HL-60/S4 treated with phorbol 12-myristate 13-acetate at 8.2 ng/mL for 4 days and 3 days (cell line): ENCODE results near the gene MAPK7.
"Not testable (repeated sequence)": the region's sequence is repeated elsewhere in the genome, so short reads cannot be mapped to it uniquely, and the experiment has no call there.

Source experiments
- in situ Hi-C: fragments of 300-500 bp; cut with MboI; formaldehyde crosslinking; loops from 2 replicates; pipeline ENCODE4 v1.15.0; 2022; ENCODE audit warnings: low sequenced_read_pairs

MAPK7 gene

DNA sequence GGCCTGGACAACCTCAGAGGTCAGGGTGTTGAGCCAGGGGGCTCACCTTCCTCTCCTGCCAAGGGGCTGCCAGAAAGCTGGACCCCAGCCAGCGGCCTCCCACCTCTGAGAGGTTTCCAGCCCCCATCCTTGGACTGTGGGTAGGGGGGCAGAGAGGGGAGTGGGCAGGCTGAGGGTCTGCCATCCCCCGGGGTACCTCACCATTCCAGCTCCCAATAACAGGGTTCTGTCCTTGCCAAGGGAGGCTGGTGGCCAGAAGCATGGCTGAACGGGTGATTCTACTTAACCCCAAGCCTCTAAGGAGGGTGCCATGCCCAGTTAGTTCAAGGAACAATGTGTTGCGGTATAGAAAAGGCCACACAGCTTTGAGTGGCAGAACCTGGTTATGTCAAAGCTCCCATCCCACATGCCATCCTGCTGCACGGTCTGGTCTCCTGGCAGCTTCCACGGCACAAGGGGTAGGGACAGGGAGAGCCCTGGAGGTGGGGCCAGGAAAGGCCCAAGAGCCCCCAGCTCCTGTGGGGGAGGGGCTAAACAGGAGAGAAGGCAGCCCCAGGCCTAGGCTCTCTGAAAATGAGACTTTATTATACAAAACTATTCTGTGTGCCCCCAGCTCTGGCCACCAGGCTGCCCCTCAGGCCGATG, 35.6 kb upstream of the MAPK7 start:
- in situ Hi-C loops = no loop called here

DNA sequence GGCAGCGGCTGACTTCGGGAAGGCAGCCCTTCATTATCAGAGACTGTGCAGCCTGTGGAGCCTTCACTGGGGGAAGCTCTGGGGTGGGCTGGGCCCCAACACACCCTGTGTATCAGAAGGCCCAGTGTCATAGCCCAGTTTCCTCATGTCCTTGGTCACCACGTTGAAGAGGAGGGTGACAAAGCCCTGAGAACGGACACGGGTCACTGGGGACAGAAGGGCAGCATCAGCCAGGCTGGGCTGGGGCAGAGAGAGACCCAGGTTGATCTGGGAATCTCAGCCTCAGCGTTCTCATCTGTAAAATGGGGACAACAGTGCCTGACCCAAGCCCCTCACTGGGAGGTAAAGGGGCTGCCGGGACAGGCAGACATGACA, 35.1 kb upstream of the MAPK7 start:
- in situ Hi-C loops = no loop called here

DNA sequence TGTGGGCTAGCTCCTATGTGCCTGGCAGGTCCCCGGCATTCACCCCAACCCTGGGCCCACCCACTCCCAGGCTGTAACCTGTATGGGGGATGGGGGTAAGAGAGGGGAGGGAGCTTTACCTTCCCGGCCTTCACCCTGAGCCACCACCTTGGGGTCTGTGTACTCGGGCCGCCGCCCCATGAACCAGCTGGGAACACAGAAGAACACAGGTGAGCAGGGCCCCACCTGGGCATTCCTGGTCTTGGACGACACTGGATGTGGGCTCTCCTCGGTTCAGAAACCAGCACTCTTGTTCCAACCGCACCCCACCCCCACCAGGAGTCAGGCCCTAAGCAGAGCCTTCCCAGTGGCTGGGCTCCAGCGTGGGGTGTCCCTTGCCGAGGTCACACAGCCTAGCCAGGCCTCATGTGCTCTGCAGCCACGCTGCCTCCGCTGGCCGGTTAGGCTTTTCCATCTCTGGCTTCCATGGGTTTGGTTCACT, 34.6 kb upstream of the MAPK7 start:
- in situ Hi-C loops = no loop called here

DNA sequence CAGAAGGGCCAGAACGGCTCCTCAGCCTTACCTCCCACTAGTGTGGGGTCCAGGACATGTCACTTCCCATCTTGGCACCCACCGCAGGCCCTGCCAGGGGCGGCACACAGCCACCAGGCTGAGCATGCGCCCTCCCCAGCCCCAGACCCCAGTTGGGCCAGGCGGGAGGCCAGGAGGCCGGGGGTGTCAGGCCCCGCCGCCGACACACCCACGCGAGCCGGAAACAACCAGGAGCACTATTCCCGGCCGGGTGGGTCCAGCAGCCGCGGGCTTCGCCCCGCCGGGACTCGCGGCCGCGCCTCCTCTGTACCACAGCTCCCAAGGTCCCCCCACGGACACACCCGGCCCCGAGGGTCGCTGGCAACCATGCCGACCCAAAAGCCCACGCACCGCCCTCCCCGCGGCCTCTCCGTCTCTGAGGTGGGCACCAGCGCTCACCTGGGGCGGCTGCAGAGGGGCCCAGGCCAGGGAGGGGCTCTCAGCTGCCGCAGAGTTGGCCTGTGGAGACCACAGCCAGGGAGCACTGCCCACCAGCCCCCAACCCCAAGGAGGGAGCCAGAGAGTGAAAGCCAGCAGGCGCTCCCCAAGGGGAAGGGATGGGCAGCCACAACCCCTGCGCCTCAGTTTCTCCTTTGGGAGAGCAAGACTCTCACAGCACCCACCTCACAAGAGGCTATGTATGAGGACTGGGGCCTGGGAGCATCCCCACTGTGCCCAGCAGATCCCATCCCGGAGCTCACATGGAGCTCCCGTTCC, 33.8 kb upstream of the MAPK7 start:
- in situ Hi-C loops = no loop called here

DNA sequence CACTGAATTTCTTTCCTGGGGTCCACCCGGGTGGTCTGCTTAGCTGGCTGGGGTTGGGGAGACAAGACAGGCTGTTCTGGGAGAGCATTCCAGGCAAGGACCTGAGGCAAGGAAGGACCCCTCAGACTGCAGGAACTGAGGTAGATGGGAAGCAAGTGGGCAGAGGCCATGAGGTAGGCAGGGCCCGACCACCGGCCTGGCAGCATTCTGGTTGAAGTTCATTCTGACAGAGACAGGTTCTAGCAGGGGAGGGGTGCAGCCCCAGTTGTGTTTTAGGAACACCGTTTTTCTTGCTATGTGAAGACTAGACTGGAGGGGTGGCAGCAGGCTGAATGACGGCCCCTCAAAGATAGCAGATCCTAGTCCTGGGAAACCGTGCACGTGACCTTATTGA, 33.2 kb upstream of the MAPK7 start:
- in situ Hi-C loops = no loop called here

DNA sequence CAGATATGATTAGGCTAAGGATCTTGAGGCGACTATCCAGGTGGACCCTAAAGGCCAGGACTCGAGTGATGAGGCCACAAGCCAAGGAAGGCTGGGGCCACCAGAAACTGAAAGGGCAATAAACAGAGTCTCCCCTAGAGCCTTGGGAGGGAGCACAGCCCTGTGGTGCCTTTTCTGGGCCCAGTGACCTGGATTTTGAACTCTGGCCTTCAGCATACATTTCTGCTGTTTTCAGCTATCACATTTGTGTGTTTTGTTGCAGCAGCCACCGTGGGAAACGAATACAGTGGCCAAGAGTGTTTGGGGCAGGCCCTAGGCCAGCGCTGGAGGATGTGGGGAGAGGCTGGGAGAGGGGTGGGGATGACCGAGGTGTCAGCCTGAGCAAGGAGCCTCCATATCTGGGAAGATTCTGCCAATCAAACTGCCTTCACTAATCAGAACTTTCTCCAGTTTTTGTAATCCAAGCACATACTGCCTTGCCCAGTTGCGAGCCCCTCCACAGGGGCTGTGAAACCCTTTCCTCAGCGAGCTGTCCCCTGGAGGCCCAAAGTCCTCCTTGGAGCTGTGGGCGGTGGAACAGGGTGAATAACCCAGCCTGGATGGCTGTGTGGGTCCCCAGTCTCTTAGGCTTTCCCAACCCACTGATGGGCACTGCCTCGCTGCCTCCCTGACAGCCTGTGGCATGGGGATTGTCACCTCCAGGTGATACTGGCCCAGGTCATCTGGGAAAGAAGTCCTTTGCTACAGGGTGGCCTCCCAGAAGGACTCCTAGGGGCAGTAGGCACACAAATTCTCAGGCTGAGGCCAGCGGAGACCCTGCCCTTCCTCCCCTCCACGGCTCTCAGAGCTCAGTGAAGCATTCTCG, 32.6 kb upstream of the MAPK7 start:
- in situ Hi-C loops = no loop called here

DNA sequence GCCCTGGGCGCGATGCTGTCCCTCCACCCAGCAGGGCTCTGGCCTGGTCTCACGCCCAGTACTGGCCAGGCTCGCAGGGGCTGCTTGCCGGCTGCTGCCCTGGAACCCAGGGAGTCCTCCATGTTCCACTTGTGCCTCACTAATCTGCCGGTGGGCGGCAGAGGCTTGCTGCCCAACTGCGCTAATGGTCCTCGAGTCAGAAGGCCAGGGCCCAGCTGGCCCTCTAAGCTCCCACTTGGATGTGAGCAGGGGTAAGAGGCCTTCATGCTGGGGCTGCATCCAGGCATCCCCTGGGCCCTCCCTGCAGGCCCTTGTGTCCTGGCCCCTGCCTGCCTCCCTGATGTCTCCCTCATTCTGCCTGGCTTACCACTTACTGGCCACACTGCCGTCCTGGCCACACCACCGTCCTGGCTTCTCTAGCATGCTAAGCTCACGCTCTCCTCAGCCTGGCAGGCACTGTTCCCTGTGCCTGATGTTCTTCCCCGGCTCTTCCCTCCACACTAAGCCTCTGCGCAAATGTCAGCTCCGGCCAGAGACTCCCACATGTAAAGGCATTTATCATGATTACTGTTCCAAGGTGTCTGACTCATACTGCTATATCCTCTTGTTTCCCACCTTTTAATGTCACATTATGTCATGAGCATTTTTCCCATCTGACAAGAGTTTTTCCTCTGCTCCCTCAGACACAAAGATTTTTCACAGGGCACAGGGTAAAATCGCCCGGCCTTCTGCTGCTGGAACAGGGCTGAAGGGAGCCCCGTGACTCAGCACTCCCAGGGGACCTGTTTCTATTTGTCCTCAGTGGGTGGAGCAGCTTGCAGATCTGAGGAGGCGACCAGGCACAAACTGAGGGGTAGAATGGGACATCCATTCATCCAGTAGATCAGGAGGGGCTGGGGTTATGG, 31.7 kb upstream of the MAPK7 start:
- in situ Hi-C loops = no loop called here

DNA sequence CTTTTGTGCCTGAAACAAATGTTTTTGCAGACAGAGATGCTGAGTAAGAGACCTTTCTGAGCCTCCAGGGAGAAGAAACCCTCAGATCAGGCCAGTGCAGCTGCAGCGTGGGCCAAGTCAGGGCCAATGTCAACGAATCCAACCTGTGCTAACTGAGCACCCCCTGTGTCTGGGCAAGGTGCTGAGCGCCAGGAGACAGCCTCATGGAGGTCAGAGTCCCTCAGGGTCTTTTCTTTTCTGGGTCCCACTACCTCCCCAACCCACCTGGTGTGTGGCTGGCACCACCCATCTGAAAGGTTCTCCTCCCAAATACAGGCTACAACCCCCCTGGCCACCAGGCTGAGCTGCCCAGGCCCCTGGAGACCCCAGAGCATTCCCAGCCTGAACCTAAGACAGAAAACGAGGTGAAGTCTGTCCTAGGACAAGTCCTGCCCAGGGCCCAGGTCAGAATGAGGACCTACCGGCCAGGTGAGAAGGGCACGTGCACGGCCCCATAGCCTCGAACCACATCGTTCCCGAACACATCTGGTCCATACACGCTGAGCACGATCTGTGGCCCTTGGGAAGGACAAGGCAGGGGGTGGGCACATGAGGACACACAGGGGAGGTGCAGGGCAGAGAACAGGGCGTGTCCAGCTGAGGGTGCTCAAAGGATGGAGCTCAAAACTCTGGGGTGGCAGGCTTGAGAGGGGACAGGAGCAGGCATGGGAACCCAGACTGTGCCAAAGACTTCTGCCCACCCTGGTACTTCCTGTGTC, 30.8 kb upstream of the MAPK7 start:
- in situ Hi-C loops = no loop called here

DNA sequence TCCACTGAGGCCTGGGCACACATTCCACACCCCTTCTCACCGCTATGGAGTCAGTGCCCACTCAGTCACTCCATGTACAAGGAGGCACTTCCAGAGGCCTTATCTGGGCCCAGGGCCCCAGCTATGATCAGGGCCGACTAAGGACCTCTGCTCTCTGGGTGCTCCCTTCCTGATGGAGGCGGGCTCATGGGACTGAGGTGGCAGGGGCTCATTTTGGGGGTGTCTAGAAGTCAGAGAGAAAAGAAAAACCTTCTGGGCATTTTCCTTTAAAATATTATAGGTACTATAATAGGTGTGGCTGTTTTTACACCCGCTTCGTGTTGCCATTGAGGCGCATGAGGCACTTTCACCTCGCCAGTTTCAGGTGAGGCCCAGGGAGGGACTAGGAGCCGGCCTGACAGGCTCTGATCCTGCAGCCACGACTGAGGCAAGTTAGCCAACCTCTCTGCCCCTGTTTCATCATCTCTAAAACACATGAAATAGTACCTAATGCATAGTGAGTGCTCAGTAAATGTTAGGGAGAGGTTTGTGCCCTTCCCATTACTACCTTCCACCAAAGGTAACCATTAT, 30.1 kb upstream of the MAPK7 start:
- in situ Hi-C loops = no loop called here

DNA sequence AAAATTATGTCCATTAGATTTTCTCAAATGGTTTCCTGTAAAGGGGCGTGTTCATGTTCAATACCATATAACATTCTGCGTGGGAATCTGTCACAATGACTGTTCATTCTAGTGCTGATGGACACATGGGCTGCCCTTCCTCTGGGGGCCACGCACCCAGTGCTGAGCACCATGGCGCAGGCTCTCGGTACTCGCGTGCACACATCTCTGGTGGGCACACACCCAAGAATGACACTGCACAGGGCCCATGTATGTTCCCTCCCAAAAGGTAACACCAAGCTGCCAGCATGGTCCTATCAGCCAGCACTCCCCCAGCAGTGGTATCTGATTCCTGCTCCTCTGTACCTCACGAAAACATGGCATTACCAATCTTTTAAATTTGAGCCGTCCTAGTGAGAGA, 29.5 kb upstream of the MAPK7 start:
- in situ Hi-C loops = no loop called here

DNA sequence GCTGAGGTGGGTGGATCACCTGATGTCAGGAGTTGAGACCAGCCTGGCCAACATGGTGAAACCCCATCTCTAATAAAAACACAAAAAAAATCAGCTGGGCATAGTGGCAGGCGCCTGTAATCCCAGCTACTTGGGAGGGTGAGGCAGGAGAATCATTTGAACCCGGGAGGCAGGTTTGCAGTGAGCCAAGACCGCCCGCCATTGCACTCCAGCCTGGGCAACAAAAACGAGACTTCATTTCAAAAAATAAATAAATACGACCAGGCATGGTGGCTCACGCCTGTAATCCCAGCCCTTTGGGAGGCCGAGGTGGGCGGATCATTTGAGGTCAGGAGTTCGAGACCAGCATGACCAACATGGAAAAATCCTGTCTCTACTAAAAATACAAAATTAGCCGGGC, 24.9 kb upstream of the MAPK7 start:
- in situ Hi-C loops = not testable (repeated sequence)

DNA sequence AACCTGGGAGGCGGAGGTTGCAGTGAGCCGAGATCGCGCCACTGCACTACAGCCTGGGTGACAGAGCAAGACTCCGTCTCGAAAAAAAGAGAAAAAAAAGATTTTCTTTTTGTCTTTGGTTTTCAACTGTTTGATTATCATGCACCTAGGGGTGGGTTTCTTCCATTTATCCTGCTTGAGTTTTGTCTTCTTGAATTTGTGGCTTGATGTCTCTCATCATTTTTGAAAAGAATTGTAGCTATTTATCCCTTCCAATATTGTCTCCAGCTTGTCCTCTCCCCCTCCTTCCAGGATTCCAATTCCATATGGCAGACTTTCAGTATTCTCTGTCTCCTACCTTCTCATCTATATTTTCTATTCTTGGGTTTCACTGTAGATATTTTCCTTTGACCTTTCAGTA, 23.6 kb upstream of the MAPK7 start:
- in situ Hi-C loops = no loop called here

DNA sequence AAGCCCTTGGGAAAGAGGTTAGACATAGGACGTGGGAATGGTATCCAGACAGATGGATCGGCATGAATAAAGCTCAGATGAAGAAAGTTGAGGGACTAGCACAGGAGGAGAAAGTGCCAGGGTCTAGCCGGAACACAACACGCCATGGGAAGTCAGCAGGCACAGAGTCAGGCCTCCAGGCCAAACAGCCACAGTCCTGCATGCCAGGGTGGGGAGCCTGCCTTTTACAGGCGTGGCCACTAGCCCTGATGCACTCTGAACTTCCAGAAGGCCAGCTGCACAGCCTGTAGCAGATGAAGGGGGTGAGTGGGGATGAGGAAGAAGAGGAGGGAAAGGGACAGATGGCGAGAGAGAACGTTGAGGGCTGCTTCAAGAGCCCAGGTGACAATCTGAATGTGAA, 20.9 kb upstream of the MAPK7 start:
- in situ Hi-C loops = no loop called here

DNA sequence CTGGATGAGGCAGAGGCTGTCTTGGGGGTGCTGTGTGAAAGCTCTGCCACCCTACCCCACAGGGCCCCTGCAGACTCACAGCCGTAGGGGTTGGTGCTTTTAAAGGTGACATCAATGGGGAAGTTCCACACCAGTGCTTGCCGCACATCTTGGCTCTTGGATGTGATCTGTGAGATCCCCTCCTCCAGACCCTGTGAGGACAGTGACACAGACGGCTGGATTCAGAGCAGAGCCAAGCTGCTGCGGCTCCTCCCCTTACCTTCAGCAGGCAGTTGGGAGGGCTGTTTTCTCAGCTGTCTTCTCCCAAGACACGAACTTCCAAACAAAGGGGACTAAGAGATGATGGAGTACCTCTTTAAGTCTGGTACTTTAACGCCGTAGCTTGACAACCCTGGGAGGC, 20.5 kb upstream of the MAPK7 start:
- in situ Hi-C loops = no loop called here

DNA sequence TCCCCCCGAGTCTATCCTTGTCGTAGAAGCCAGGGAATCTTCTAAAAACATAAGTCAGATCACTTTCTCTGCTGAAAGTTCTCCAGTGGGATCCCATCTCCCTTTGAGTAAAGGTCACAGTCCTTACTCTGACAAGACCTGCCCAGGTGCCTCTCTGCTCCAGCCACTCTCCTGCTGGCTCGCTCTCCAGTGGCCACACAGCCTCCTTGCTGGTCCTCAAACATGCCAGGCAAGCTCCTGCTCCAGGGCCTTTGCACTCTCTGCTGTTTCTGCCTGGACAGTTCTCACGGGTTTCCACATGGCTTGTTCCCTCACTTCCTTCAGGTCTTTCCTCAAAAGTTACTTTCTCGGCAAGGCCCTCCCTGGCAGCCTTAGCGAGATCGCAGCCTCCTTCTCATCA, 19.1 kb upstream of the MAPK7 start:
- in situ Hi-C loops = no loop called here

DNA sequence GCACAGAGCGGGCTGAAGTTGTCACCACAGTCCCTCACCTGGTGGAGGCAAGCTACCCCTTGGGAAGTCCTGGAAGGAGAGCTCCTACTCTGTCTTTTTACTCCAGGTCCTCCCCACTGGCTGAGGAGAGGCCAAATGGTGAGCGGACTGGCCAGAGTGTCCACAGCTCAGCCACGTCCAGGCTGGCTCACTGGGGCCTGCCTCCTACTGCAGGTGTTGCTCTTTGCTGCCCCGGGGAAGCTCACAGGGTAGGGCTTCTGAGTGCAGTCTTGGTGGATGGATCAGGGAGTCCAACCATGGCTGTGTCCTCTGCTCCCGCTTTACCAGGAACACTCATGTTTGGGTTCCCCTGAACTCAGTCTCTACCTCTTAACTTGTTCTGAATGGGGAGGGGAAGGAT, 18.4 kb upstream of the MAPK7 start:
- in situ Hi-C loops = loop anchor here (5.0 kb wide), 1 partner anchor 87 kb away; no protein-coding TSS in a partner anchor

DNA sequence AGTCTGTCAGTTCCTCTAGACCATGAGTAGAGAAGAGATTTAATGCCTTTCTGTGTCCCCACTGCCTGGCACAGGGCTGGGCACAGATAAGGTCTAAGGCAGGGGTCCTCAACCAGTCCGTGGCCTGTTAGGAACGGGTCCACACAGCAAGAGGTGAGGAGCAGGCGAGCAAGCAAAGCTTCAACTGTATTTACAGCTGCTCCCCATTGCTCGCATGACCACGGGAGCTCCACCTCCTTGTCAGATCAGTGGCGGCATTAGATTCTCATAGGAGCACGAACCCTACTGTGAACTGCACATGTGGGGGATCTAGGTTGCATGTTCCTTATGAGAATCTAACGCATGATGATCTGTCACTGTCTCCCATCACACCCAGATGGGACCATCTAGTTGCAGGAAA, 17.5 kb upstream of the MAPK7 start:
- in situ Hi-C loops = loop anchor here (5.0 kb wide), 1 partner anchor 87 kb away; no protein-coding TSS in a partner anchor

DNA sequence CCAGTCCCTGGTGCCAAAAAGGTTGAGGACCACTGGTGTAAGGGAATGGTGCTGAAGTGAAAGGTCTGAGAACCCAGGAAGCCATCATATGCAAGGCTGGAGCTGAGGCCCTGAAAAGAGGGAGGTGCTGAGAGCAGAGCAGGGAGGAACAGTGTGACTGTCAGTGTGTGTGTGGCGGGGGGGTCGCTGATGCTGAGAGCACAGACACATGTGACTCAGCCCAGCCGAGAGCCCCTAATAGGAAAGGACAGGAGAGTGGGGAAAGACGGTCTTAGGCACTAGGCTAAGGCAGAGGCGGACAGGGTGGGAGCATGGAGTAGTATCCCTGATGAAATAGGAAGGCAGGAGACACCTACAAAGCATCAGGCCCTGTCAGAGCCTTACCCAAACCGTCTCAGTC, 17.0 kb upstream of the MAPK7 start:
- in situ Hi-C loops = loop anchor here (5.0 kb wide), 1 partner anchor 86 kb away; no protein-coding TSS in a partner anchor

DNA sequence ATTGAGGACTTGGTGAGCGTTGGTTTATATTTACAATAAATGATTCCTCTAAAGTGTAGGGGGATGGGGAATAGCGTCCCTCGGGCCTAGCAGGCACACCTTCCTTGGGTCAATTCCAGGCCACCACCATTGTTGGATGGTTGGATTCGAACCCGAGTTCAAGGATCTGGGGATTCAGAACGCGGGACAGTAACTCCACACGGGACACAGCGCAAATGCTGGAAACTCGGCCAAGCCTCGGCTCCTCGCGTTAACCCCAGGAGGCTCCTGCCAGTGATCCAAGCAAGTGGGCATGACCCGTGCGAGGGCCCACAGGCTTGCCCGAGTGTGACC, 16.4 kb upstream of the MAPK7 start:
- in situ Hi-C loops = loop anchor here (5.0 kb wide), 1 partner anchor 85 kb away; no protein-coding TSS in a partner anchor
